GM19035 (cell line): ENCODE data around the gene DNTT.
"Not testable (repeated sequence)": the region's sequence is repeated elsewhere in the genome, so short reads cannot be mapped to it uniquely, and the experiment has no call there.

Source experiments
- ATAC-seq: cut with Tn5 transposase; IDR thresholded peaks from one replicate; pipeline ENCODE4 v1.9.1; 2021; ENCODE audit not compliant: unreplicated experiment

The DNTT gene

GRCh38 chr10:96305019-96305418, 785 bp downstream of the DNTT start:
- no peak for ATAC-seq

GRCh38 chr10:96306516-96306915, 2.3 kb downstream of the DNTT start:
- no peak for ATAC-seq

- not testable (repeated sequence) for ATAC-seq
These were observed 4.6 kb downstream of the DNTT start for GRCh38 chr10:96308854-96309253.

- no peak for ATAC-seq
These were observed 5.5 kb downstream of the DNTT start for GRCh38 chr10:96309628-96310320.

GRCh38 chr10:96310321-96310669, 6.1 kb downstream of the DNTT start:
- ATAC-seq: no peak

- no peak for ATAC-seq
These were observed 7.0 kb downstream of the DNTT start for GRCh38 chr10:96311180-96311715.

- no peak for ATAC-seq
These were observed 9.1 kb downstream of the DNTT start for GRCh38 chr10:96313344-96313743.

GRCh38 chr10:96317067-96317833, 13.0 kb downstream of the DNTT start:
- no peak for ATAC-seq

- ATAC-seq: no peak
These were observed 15.7 kb downstream of the DNTT start for GRCh38 chr10:96319754-96320474.

GRCh38 chr10:96321822-96322221, 17.6 kb downstream of the DNTT start:
- no peak for ATAC-seq

- no peak for ATAC-seq
These were observed 18.0 kb downstream of the DNTT start for GRCh38 chr10:96322275-96322674.

- no peak for ATAC-seq
These were observed 20.2 kb downstream of the DNTT start for GRCh38 chr10:96324447-96324846.

GRCh38 chr10:96325719-96326373, 21.6 kb downstream of the DNTT start:
- peak; percentile 91 for ATAC-seq

GRCh38 chr10:96327462-96327861, 23.2 kb downstream of the DNTT start:
- no peak for ATAC-seq

- no peak for ATAC-seq
These were observed 28.9 kb downstream of the DNTT start for GRCh38 chr10:96333101-96333500.

GRCh38 chr10:96334616-96335526, 30.6 kb downstream of the DNTT start:
- ATAC-seq: no peak

- ATAC-seq: no peak
These were observed 32.9 kb downstream of the DNTT start for GRCh38 chr10:96337106-96337505.

- no peak for ATAC-seq
These were observed 34.2 kb downstream of the DNTT start for GRCh38 chr10:96338279-96338925.

- ATAC-seq: no peak
These were observed 35.1 kb downstream of the DNTT start for GRCh38 chr10:96339383-96339782.
